H1 (cell line): Measurements from ENCODE around the gene AGBL5. TPM values are rescaled to one million over a fixed set of nuclear protein-coding genes. Genes with fewer than 3 reads are reported as not detected.

Source experiments
- CTCF ChIA-PET: fragments of 300-600 bp; sonication (Branson Sonifier 250); formaldehyde crosslinking; loops from one replicate; lab custom pipeline; 2021; ENCODE audit not compliant: partially characterized antibody; lab: Charles Lee
- POLR2A ChIA-PET: fragments of 300-600 bp; sonication (Branson Sonifier 250); formaldehyde crosslinking; loops from one replicate; lab custom pipeline; 2021; ENCODE audit warnings: inconsistent platforms; ENCODE audit not compliant: partially characterized antibody; lab: Charles Lee
- DNase-seq, 2 experiments: peaks; one replicate each; pipeline versions ENCODE4 v3.0.0 to v3.0.0-alpha.2; 2010 to 2022; ENCODE audit warnings: low spot score in 2 of 2, low read depth in 1 of 2, mixed read lengths in 1 of 2
- FAIRE-seq: peaks from 2 replicates; lab custom pipeline; 2011; peaks lifted over from hg19 to GRCh38; lab: Jason Lieb, UNC
- H2AFZ ChIP-seq: 2 replicates; pipeline ENCODE4 v1.8.1; 2012; ENCODE audit warnings: low read length, inconsistent platforms
- H2AK5ac ChIP-seq: 2 replicates; pipeline ENCODE4 v1.6.1; 2013; ENCODE audit warnings: low read depth, low read length
- H2BK120ac ChIP-seq: replicated peaks from 2 replicates; pipeline ENCODE3; 2013; ENCODE audit warnings: low read depth, low read length, inconsistent platforms
- H2BK12ac ChIP-seq: 2 replicates; pipeline ENCODE4 v1.6.1; 2013; ENCODE audit warnings: low read depth, low read length
- H2BK15ac ChIP-seq: 2 replicates; pipeline ENCODE4 v1.6.1; 2013; ENCODE audit warnings: low read length
- H2BK20ac ChIP-seq: 2 replicates; pipeline ENCODE4 v1.6.1; 2013; ENCODE audit warnings: low read length
- H2BK5ac ChIP-seq: 2 replicates; pipeline ENCODE4 v1.6.1; 2013; ENCODE audit warnings: low read depth, low read length
- H3K14ac ChIP-seq: 2 replicates; pipeline ENCODE4 v1.6.1; 2013; ENCODE audit warnings: inconsistent platforms; ENCODE audit not compliant: insufficient read length
- H3K18ac ChIP-seq: 2 replicates; pipeline ENCODE4 v1.6.1; 2013; ENCODE audit warnings: low read length; ENCODE audit errors: extremely low read depth
- H3K23ac ChIP-seq: 2 replicates; pipeline ENCODE4 v1.6.1; 2013; ENCODE audit warnings: inconsistent platforms; ENCODE audit not compliant: insufficient read length
- H3K23me2 ChIP-seq: 2 replicates; pipeline ENCODE4 v1.6.1; 2013; ENCODE audit warnings: low read depth, low read length
- H3K27ac ChIP-seq: 2 replicates; pipeline ENCODE4 v1.6.1; 2011; ENCODE audit warnings: low read depth, low read length, inconsistent platforms
- H3K27me3 ChIP-seq, 4 experiments: replicated peaks in 1 of 4; 1 replicate in 1 of 4; 2 replicates in 3 of 4; pipeline versions ENCODE4 v1.6.1 to v1.8.1; 2011 to 2013; ENCODE audit warnings: low read length in 3 of 4, mild to moderate bottlenecking in 3 of 4, inconsistent platforms in 2 of 4, mixed read lengths in 2 of 4, moderate library complexity in 1 of 4; ENCODE audit not compliant: control insufficient read depth in 3 of 4, insufficient read depth in 3 of 4; ENCODE audit errors: extremely low read depth in 1 of 4
- H3K36me3 ChIP-seq, 4 experiments: 2 replicates each; pipeline versions ENCODE4 v1.6.1 to v1.8.1; 2011 to 2013; ENCODE audit warnings: mild to moderate bottlenecking in 4 of 4, low read length in 3 of 4, moderate library complexity in 2 of 4, control low read depth in 1 of 4, inconsistent platforms in 1 of 4; ENCODE audit not compliant: insufficient read depth in 4 of 4, control insufficient read depth in 2 of 4
- H3K4ac ChIP-seq: replicated peaks from 2 replicates; pipeline ENCODE3; 2013; ENCODE audit warnings: low read length, low read depth, mixed read lengths, inconsistent platforms; ENCODE audit not compliant: insufficient read length
- H3K4me1 ChIP-seq, 4 experiments: replicated peaks in 1 of 4; 1 replicate in 1 of 4; 2 replicates in 3 of 4; pipeline versions ENCODE4 v1.6.1 to v1.8.1; 2011 to 2013; ENCODE audit warnings: low read length in 3 of 4, inconsistent platforms in 2 of 4, mixed read lengths in 1 of 4; ENCODE audit not compliant: insufficient read depth in 4 of 4, control insufficient read depth in 3 of 4
- H3K4me2 ChIP-seq, 2 experiments: 2 replicates each; pipeline versions ENCODE4 v1.6.1 to v1.8.1; 2011 to 2013; ENCODE audit warnings: low read depth in 2 of 2, low read length in 2 of 2, control low read depth in 1 of 2, inconsistent platforms in 1 of 2, mild to moderate bottlenecking in 1 of 2; ENCODE audit not compliant: insufficient read depth in 1 of 2
- H3K4me3 ChIP-seq, 4 experiments: fragments of 200-600, 300-600 bp in 1 of 4; sonication (generic), shearing (Covaris generic), sonication (Bioruptor Twin) in 1 of 4; 2 replicates each; pipeline versions ENCODE4 v1.5.1 to v1.8.1; 2011 to 2016; ENCODE audit warnings: low read length in 4 of 4, low read depth in 3 of 4, control low read depth in 2 of 4, inconsistent platforms in 2 of 4, mild to moderate bottlenecking in 2 of 4, mixed read lengths in 1 of 4, moderate library complexity in 1 of 4; ENCODE audit not compliant: insufficient read depth in 2 of 4; ENCODE audit errors: extremely low read depth in 1 of 4
- H3K56ac ChIP-seq: replicated peaks from 2 replicates; pipeline ENCODE3; 2013; ENCODE audit warnings: low read depth, mild to moderate bottlenecking, mixed read lengths, low read length, inconsistent platforms; ENCODE audit not compliant: insufficient read length
- H3K79me1 ChIP-seq: 2 replicates; pipeline ENCODE4 v1.6.1; 2013; ENCODE audit warnings: low read depth, low read length, control low read depth
- H3K79me2 ChIP-seq, 2 experiments: 2 replicates each; pipeline versions ENCODE4 v1.6.1 to v1.8.1; 2012 to 2013; ENCODE audit warnings: low read length in 2 of 2, mild to moderate bottlenecking in 2 of 2, inconsistent platforms in 1 of 2; ENCODE audit not compliant: insufficient read depth in 2 of 2, control insufficient read depth in 1 of 2
- H3K9ac ChIP-seq, 4 experiments: replicated peaks in 1 of 4; 1 replicate in 1 of 4; 2 replicates in 3 of 4; pipeline versions ENCODE4 v1.6.1 to v1.8.1; 2011 to 2013; ENCODE audit warnings: low read depth in 3 of 4, low read length in 3 of 4, control low read depth in 2 of 4, mild to moderate bottlenecking in 2 of 4, moderate library complexity in 2 of 4, inconsistent platforms in 1 of 4; ENCODE audit errors: extremely low read depth in 1 of 4
- H3K9me3 ChIP-seq, 2 experiments: 2 replicates each; pipeline versions ENCODE4 v1.6.1 to v1.8.1; 2012 to 2013; ENCODE audit warnings: mild to moderate bottlenecking in 2 of 2, moderate library complexity in 2 of 2, control low read depth in 1 of 2, inconsistent platforms in 1 of 2, low read depth in 1 of 2, low read length in 1 of 2, mixed read lengths in 1 of 2; ENCODE audit not compliant: insufficient read depth in 2 of 2
- H4K20me1 ChIP-seq, 2 experiments: replicated peaks in 1 of 2; 2 replicates each; pipeline versions ENCODE3 to v1.8.1; 2011 to 2013; ENCODE audit warnings: inconsistent platforms in 2 of 2, low read length in 2 of 2, mild to moderate bottlenecking in 1 of 2; ENCODE audit not compliant: insufficient read depth in 2 of 2, control insufficient read depth in 1 of 2
- H4K5ac ChIP-seq: 2 replicates; pipeline ENCODE4 v1.6.1; 2013; ENCODE audit warnings: low read length, low read depth, mixed read lengths, inconsistent platforms; ENCODE audit not compliant: insufficient read length
- H4K8ac ChIP-seq: 2 replicates; pipeline ENCODE4 v1.8.0; 2013; ENCODE audit warnings: mild to moderate bottlenecking, moderate library complexity, low read length, inconsistent platforms; ENCODE audit not compliant: insufficient read depth; ENCODE audit errors: extremely low read depth
- H4K91ac ChIP-seq: replicated peaks from 2 replicates; pipeline ENCODE3; 2013; ENCODE audit warnings: low read length, mixed read lengths, inconsistent platforms; ENCODE audit not compliant: insufficient read length
- CHD2 ChIP-seq: IDR thresholded peaks from 2 replicates; pipeline ENCODE4 v1.6.1; 2012; ENCODE audit warnings: low read length, improper control_type of control experiment
- KDM1A ChIP-seq: fragments of 200-600, 300-600 bp; sonication (generic); IDR thresholded peaks from 2 replicates; pipeline ENCODE4 v1.7.1; 2016; ENCODE audit warnings: mild to moderate bottlenecking, low read length, borderline replicate concordance
- KDM5A ChIP-seq: fragments of 200-600 bp; IDR thresholded peaks from 2 replicates; pipeline ENCODE4 v1.7.1; 2012; ENCODE audit warnings: mild to moderate bottlenecking, low read length, inconsistent platforms, mixed read lengths
- NANOG ChIP-seq: IDR thresholded peaks from 2 replicates; pipeline ENCODE4 v1.6.1; 2011; ENCODE audit warnings: low read length, low read depth, mild to moderate bottlenecking, inconsistent platforms; ENCODE audit not compliant: insufficient read depth, poor library complexity, severe bottlenecking
- SIX5 ChIP-seq: IDR thresholded peaks from 2 replicates; pipeline ENCODE4 v1.6.1; 2011; ENCODE audit warnings: mild to moderate bottlenecking, low read depth, low read length
- TAF7 ChIP-seq: optimal IDR thresholded peaks from 2 replicates; pipeline ENCODE3; 2011; ENCODE audit warnings: low read depth, mild to moderate bottlenecking, inconsistent platforms, low read length, moderate library complexity, borderline replicate concordance
- YY1 ChIP-seq: IDR thresholded peaks from 2 replicates; pipeline ENCODE4 v1.6.1; 2011; ENCODE audit warnings: low read depth, mild to moderate bottlenecking, low read length
- WGBS, 2 experiments: shearing (Covaris generic) in 1 of 2; methylation state at CpG; one replicate each; pipeline versions ENCODE4 v1.1.6 to v1.1.7; 2013 to 2015; ENCODE audit warnings: low lambda C conversion rate in 2 of 2, mixed read lengths in 2 of 2, inconsistent platforms in 1 of 2, low coverage in 1 of 2, missing lambda C conversion rate in 1 of 2; ENCODE audit not compliant: insufficient replicate concordance in 2 of 2, insufficient coverage in 1 of 2, insufficient read length in 1 of 2; ENCODE audit errors: extremely low coverage in 1 of 2, missing lambda C conversion rate in 1 of 2; 5-methylcytosine and 5-hydroxymethylcytosine counted together
- polyA plus RNA-seq, 7 experiments: library from polyadenylated mRNA; depleted of rRNA in 3 of 7; stranded (reverse) in 5 of 7; unstranded in 2 of 7; fragments of >200 nt in 5 of 7; fragments of 200-250 nt in 2 of 7; gene quantifications; 1 replicate in 5 of 7; 2 replicates in 1 of 7; 4 replicates in 1 of 7; pipeline versions ENCODE4 v1.2.1 to v1.2.3, GENCODE V29; 2011 to 2013; ENCODE audit warnings: missing spikeins in 2 of 7, mixed read lengths in 2 of 7
- total RNA-seq: library from RNA; stranded (reverse); fragmentation: NEBNext Ultra II Directional; extraction: Animal tissue kit (Norgen Biotek cat#: 25700); gene quantifications from 2 replicates; pipeline ENCODE4 v1.2.1, GENCODE V29; 2021
- TF ChIP-seq, protein P1 (sequence below): IDR thresholded peaks from 2 replicates; pipeline ENCODE4 v1.6.1; 2011; ENCODE audit warnings: low read depth, mild to moderate bottlenecking, low read length; ENCODE audit not compliant: insufficient read depth
- TF ChIP-seq, protein P2 (sequence below): IDR thresholded peaks from 2 replicates; pipeline ENCODE4 v1.6.1; 2012; ENCODE audit warnings: low read length, inconsistent platforms

The AGBL5 gene
- total and polyA plus RNA-seq, 2 of the 8 experiments (the other 6 are each of a cell fraction or from before 2014, with no cell fraction given): 45.4 to 62.0 TPM

DNA sequence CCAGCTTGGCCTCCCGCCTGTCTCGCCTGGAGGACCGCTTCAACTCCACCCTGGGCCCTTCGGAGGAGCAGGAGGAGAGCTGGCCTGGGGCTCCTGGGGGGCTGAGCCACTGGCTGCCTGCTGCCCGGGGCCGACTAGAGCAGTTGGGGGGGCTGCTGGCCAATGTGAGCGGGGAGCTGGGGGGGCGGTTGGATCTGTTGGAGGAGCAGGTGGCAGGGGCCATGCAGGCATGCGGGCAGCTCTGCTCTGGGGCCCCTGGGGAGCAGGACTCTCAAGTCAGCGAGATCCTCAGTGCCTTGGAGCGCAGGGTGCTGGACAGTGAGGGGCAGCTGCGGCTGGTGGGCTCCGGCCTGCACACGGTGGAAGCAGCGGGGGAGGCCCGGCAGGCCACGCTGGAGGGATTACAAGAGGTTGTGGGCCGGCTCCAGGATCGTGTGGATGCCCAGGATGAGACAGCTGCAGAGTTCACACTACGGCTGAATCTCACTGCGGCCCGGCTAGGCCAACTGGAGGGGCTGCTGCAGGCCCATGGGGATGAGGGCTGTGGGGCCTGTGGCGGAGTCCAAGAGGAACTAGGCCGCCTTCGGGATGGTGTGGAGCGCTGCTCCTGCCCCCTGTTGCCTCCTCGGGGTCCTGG is 31.4 kb downstream of the AGBL5 start:
- peaks cover 0 to 9% (median 4%) of the 10 kb centered on the region in 4 experiments; a peak in 2 of 7 replicates for H3K27me3 ChIP-seq
- H3K79me1 ChIP-seq: no peaks in the 10 kb centered on the region
- H3K36me3 ChIP-seq: no peaks in the 10 kb centered on the region
- FAIRE-seq (no peak), DNase-seq (no peak)
- ChIA-PET POLR2A (interaction anchor here (1.0 to 5.9 kb wide), 8 partner anchors 10 to 327 kb away, joined by 3 to 63 read pairs (median 6); partner anchors contain the start of genes AGBL5, ATRAID, GTF3C2 and OST4), CTCF (interaction anchor here (1.0 to 16.5 kb wide), 13 partner anchors 9 to 136 kb away, joined by 3 to 160 read pairs (median 4); partner anchors contain the start of genes AGBL5, OST4 and PREB)
- no peak overlapping the region for H3K9ac ChIP-seq
- no peak overlapping the region for H2AFZ ChIP-seq
- H3K14ac ChIP-seq: no peak overlapping the region
- no peak overlapping the region for H3K4ac ChIP-seq
- H2BK12ac ChIP-seq: no peak overlapping the region
- no peak overlapping the region for H4K91ac ChIP-seq
- no peaks in the 10 kb centered on the region for H4K20me1 ChIP-seq
- no peak overlapping the region for H2AK5ac ChIP-seq
- H2BK120ac ChIP-seq: no peak overlapping the region
- WGBS, 2 experiments: 92% methylated on average over 20 of the region's 27 CpGs; no CpG with 5 or more reads in 1 of the 2 experiments
- H3K23me2 ChIP-seq: peaks cover 13% of the 10 kb centered on the region; the same call in 1 of the 2 replicates
- H3K4me3 ChIP-seq: no peak overlapping the region
- H2BK5ac ChIP-seq: no peak overlapping the region
- H3K9me3 ChIP-seq: no peaks in the 10 kb centered on the region
- no peak overlapping the region for H3K23ac ChIP-seq
- H2BK20ac ChIP-seq: no peak overlapping the region
- H2BK15ac ChIP-seq: no peak overlapping the region
- H3K18ac ChIP-seq: no peak overlapping the region
- H3K56ac ChIP-seq: no peak overlapping the region
- peak overlapping the region; percentile 60; the same call in 1 of the 2 replicates for H4K8ac ChIP-seq
- no peaks in the 10 kb centered on the region for H3K79me2 ChIP-seq
- H3K4me2 ChIP-seq: no peak overlapping the region
- H3K4me1 ChIP-seq: peaks cover 4 to 33% (median 17%) of the 10 kb centered on the region in 4 experiments
- H4K5ac ChIP-seq: no peak overlapping the region
- H3K27ac ChIP-seq: no peak overlapping the region
- no peak for TF ChIP-seq KDM5A
- TF ChIP-seq YY1: no peak
- no peak for TF ChIP-seq TAF7
- TF ChIP-seq SIX5: no peak
- no peak for TF ChIP-seq KDM1A
- TF ChIP-seq, protein P1, sequence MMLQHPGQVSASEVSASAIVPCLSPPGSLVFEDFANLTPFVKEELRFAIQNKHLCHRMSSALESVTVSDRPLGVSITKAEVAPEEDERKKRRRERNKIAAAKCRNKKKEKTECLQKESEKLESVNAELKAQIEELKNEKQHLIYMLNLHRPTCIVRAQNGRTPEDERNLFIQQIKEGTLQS: no peak
- TF ChIP-seq, protein P2, sequence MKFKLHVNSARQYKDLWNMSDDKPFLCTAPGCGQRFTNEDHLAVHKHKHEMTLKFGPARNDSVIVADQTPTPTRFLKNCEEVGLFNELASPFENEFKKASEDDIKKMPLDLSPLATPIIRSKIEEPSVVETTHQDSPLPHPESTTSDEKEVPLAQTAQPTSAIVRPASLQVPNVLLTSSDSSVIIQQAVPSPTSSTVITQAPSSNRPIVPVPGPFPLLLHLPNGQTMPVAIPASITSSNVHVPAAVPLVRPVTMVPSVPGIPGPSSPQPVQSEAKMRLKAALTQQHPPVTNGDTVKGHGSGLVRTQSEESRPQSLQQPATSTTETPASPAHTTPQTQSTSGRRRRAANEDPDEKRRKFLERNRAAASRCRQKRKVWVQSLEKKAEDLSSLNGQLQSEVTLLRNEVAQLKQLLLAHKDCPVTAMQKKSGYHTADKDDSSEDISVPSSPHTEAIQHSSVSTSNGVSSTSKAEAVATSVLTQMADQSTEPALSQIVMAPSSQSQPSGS: no peak
- TF ChIP-seq CHD2: no peak
- no peak for TF ChIP-seq NANOG
